Measurements from ENCODE around the gene DYDC2. TPM values are rescaled to one million over a fixed set of nuclear protein-coding genes. Genes with fewer than 3 reads are reported as not detected.

DYDC2 gene
- total RNA-seq, 1 donor from 2014 or later: not detected

GRCh38 chr10:80319725-80320290 is 36.8 kb upstream of the DYDC2 start:
- H3K36me3 Mint-ChIP-seq (ENCODE audit: unreplicated experiment): no peaks in the 10 kb centered on the region
- H3K27ac Mint-ChIP-seq (ENCODE audit: unreplicated experiment): no peak overlapping the region
- no peak overlapping the region for H3K4me3 Mint-ChIP-seq (ENCODE audit: unreplicated experiment)
- no peak for DNase-seq
- TF ChIP-seq CTCF (IDR thresholded peaks at IDR 0.05; ENCODE audit: partially characterized antibody, unreplicated experiment): no peak
- H3K9me3 Mint-ChIP-seq (ENCODE audit: unreplicated experiment): no peaks in the 10 kb centered on the region
- H3K4me1 Mint-ChIP-seq (ENCODE audit: low read depth, unreplicated experiment): peaks cover 4% of the 10 kb centered on the region
- no peaks in the 10 kb centered on the region for H3K27me3 Mint-ChIP-seq (ENCODE audit: unreplicated experiment)

GRCh38 chr10:80320377-80320776 is 36.2 kb upstream of the DYDC2 start:
- Mint-ChIP-seq H3K4me1 (ENCODE audit: low read depth, unreplicated experiment) (peaks cover 4% of the 10 kb centered on the region), H3K9me3 (ENCODE audit: unreplicated experiment) (no peaks in the 10 kb centered on the region), H3K27ac (ENCODE audit: unreplicated experiment) (no peak overlapping the region), H3K4me3 (ENCODE audit: unreplicated experiment) (no peak overlapping the region), H3K27me3 (ENCODE audit: unreplicated experiment) (no peaks in the 10 kb centered on the region), H3K36me3 (ENCODE audit: unreplicated experiment) (no peaks in the 10 kb centered on the region)
- no peak for TF ChIP-seq CTCF (IDR thresholded peaks at IDR 0.05; ENCODE audit: partially characterized antibody, unreplicated experiment)
- DNase-seq: no peak

GRCh38 chr10:80321183-80321582 is 35.4 kb upstream of the DYDC2 start:
- no peak for DNase-seq
- peaks cover 4% of the 10 kb centered on the region for H3K4me1 Mint-ChIP-seq (ENCODE audit: low read depth, unreplicated experiment)
- no peaks in the 10 kb centered on the region for H3K9me3 Mint-ChIP-seq (ENCODE audit: unreplicated experiment)
- no peaks in the 10 kb centered on the region for H3K36me3 Mint-ChIP-seq (ENCODE audit: unreplicated experiment)
- no peak overlapping the region for H3K27ac Mint-ChIP-seq (ENCODE audit: unreplicated experiment)
- no peaks in the 10 kb centered on the region for H3K27me3 Mint-ChIP-seq (ENCODE audit: unreplicated experiment)
- H3K4me3 Mint-ChIP-seq (ENCODE audit: unreplicated experiment): no peak overlapping the region
- TF ChIP-seq CTCF (IDR thresholded peaks at IDR 0.05; ENCODE audit: partially characterized antibody, unreplicated experiment): no peak

GRCh38 chr10:80322158-80322557 is 34.4 kb upstream of the DYDC2 start:
- no peak for DNase-seq
- TF ChIP-seq CTCF (IDR thresholded peaks at IDR 0.05; ENCODE audit: partially characterized antibody, unreplicated experiment): no peak
- Mint-ChIP-seq H3K27ac (ENCODE audit: unreplicated experiment) (no peak overlapping the region), H3K4me1 (ENCODE audit: low read depth, unreplicated experiment) (peaks cover 4% of the 10 kb centered on the region), H3K27me3 (ENCODE audit: unreplicated experiment) (peaks cover 2% of the 10 kb centered on the region), H3K9me3 (ENCODE audit: unreplicated experiment) (no peaks in the 10 kb centered on the region), H3K36me3 (ENCODE audit: unreplicated experiment) (no peaks in the 10 kb centered on the region), H3K4me3 (ENCODE audit: unreplicated experiment) (no peak overlapping the region)

GRCh38 chr10:80322711-80323110 is 33.9 kb upstream of the DYDC2 start:
- Mint-ChIP-seq H3K4me1 (ENCODE audit: low read depth, unreplicated experiment) (peaks cover 4% of the 10 kb centered on the region), H3K27me3 (ENCODE audit: unreplicated experiment) (peaks cover 2% of the 10 kb centered on the region), H3K36me3 (ENCODE audit: unreplicated experiment) (no peaks in the 10 kb centered on the region), H3K4me3 (ENCODE audit: unreplicated experiment) (no peak overlapping the region), H3K27ac (ENCODE audit: unreplicated experiment) (no peak overlapping the region), H3K9me3 (ENCODE audit: unreplicated experiment) (no peaks in the 10 kb centered on the region)
- DNase-seq: no peak
- no peak for TF ChIP-seq CTCF (IDR thresholded peaks at IDR 0.05; ENCODE audit: partially characterized antibody, unreplicated experiment)
